ENCODE data around the gene AKR1B15.

GRCh38 chr7:134500406-134500805, 48.5 kb upstream of the AKR1B15 start:
- TF ChIP-seq POLR2A (IDR thresholded peaks at IDR 0.05): no peak
- no peak for TF ChIP-seq CTCF (IDR thresholded peaks at IDR 0.05)

All from uterus (tissue), 2 donors.